Measurements from ENCODE around the gene ELK4.

Gene ELK4

GRCh38 chr1:205580923-205581180 lies 51.0 kb downstream of the ELK4 start:
- DNase-seq, result no peak
- ATAC-seq, result no peak

GRCh38 chr1:205580140-205580922 lies 51.5 kb downstream of the ELK4 start:
- DNase-seq (no peak), ATAC-seq (no peak)

DNA sequence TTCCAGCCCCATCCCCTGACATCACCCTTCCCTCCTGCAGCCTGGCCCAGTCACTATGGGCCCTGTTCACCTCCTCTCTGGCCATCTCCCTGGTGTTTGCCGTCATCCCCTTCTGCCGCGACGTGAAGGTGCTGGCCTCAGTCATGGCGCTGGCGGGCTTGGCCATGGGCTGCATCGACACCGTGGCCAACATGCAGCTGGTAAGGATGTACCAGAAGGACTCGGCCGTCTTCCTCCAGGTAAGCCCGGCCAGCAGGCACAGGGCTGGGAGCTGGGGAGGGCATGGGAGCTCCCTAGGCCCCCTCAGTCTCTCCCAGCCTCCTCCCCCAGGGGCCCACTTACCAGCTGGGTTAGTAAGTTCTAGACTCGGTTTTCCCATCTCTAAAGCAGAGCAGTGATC lies 52.1 kb downstream of the ELK4 start:
- no peak for ATAC-seq
- no peak for DNase-seq

GRCh38 chr1:205578780-205579571 lies 52.8 kb downstream of the ELK4 start:
- no peak for DNase-seq

DNA sequence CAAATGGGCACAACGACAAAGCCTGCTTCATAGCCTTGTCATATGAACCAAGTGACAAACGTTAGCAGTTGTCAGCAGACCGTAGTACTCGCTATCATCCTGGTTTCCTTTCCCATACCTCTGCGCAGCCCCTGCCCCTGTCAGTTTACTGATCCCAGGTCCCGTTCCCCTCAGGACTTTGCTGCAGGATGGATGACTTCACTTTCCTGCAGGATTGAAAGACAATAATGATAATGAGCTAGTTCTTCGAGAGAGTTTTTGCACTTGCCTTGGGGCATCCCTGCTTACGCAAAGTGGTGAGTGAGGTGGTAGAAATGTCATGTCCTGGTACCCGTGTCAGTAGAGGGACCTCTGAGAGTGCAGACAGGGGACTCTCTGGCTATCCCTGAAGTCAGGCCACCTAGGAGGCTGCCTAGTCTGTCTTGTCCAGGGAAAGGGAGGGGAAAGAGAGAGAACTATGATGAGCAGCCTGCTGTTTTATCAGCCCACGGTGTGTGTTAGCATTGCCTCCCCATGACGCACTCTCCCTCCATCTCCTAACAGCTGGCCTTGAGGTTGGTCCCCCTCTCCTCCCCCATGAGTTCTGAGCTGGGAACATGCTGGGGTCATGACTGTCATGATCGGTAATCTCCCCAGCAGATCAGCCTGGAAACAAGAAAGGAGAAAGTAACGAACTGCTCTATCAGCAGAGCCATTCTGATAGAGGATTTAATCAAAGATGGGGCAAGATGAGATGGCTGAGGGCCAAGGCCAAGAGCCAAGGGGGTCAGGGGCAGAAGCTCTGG lies 53.7 kb downstream of the ELK4 start:
- DNase-seq (no peak), ATAC-seq (no peak)

More at GRCh38 chr1:205578780-205579571, 52.8 kb downstream of the ELK4 start:
- no peak for ATAC-seq

DNA sequence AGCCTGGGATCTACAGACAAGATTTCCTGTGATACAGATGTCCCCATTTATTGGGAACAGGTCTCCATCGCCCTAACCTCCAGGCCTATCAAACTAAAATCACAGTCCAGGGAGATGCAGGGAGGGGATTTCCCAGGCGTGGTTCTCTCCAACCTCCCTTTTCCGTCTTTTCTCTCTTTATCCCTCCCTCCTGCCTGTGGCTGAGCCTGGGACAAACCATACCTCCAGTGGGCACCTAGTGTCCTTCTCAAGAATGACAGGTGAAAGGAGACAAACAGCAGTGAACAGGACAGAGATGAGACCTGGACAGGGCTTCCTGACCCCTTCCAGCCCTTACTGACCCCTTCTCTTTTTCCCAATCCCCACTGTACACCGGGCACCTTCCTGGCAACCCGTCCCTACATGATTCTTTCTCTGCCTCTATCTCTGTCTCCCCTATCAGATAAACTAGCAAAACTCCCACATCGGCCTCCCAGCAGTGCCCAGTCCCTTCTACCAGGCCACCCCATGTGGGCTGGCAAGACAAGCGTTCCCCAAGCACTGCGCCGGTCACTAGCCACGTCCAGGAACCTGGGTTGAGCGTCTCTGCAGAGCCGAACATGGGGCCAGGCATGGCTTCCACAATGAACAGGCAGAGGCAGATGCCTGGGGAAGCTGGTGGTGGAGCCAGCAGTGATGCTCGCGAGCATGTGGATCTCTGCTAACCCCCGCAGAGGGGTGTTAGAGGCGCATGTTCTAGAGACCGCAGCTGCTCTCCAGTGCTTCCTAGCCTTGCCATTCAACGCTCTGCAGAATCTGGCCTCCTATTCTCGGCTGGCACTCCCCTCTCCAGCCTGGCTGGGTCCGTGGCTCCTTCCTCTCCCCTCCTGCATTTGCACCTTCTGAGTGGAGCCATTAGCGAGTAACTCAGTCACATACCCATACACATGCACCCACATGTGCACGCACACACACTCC lies 54.7 kb downstream of the ELK4 start:
- ATAC-seq, result no peak
- no peak for DNase-seq

- no peak for ATAC-seq
- no peak for DNase-seq
Observed at GRCh38 chr1:205576011-205576410, 55.8 kb downstream of the ELK4 start.

GRCh38 chr1:205575294-205575885 lies 56.4 kb downstream of the ELK4 start:
- ATAC-seq (no peak), DNase-seq (no peak)

DNA sequence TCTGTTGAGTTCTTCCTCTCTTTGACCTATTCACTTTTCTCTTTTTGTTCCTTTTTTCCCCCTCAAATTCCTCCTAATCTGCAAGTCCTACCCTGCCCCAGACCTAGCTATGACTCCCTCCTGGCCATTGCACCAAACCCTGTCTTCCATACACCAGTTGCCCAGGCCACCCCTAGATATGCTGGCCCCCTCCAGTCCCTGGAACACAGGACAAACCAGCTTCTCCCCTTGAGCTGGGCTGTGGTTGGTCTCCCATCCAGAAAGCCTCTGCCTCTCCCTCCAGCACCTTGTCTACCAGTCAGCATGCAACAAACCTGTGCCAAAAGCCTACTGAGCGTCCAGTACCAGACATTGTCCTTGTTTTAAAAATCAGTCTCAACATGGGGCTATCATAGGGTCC lies 59.4 kb downstream of the ELK4 start:
- ATAC-seq (no peak), DNase-seq (no peak)

GRCh38 chr1:205571747-205572146 lies 60.1 kb downstream of the ELK4 start:
- ATAC-seq, result no peak
- no peak for DNase-seq

DNA sequence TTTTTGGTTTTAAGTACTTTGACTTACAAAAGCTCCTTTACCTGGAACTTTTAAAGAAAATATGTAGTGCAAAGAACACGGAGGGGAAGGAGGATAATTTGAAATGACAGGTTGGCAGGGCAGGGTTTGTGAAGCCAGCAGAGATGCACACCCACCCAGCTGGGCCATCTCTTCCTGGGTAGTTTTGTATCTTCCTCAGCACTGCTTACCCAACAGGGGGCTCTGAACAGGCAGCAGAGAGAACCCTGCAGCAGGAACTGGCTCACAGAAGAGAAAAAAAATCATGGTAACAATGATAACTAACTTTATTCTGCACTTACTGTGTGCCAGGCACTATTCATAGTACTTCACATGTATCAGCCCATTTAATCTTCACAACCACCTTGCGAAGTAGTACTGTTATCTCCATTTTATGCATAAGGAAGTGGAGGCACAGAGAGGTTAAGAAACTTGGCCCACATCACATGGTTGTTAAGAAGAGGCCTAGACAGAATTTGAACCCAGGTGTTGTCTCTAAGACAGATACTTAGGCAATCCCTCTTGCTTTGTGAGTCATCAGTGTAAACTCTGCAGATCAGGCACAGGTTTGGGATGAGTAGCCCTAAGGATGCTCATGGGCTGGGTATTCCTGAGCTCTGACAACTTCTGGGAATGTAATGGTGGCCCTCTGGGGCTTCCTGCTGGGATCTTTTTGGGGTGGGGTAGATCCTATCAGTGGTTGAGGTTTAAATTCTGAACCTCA lies 60.8 kb downstream of the ELK4 start:
- ATAC-seq (no peak), DNase-seq (no peak)

- ATAC-seq, result no peak
- DNase-seq, result no peak
Observed at GRCh38 chr1:205570173-205570501, 61.7 kb downstream of the ELK4 start.

DNA sequence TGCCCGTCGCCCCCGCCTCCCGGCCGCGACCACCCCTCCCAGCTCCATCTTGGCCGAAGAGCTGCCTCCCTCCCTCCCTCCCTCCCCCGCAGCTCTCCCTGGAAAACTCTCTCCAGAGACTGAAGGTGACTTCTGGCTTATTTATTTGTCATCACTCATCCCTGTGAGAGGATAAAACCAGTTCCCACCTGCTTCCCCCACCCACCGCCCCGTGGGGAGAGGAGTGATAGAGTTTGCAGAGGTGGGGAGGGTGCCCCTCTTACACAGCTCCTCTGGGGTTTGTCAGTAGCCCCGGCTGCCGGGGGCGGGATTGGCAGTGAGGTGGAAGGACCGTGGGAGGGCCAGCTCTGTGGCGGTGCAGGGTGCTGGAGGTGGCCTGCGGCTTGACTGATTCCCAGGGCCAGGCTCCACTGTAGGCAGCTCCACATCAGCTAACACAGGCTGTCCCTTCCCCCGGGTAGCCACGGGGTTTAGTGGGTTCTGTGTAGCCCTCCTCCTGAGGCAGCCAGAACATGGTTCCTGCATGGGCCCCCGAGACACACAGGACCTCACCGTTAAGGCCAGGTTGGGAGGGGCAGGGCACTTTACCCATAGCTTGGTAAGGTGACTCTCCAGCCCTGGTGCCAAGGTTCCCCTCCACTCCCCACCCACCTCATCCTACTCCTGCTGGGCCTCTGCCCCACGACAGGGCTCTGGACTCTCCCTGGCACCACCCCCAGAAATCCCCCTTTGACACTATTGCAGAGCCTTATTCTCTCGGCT lies 62.2 kb downstream of the ELK4 start:
- no peak for DNase-seq
- no peak for ATAC-seq

- ATAC-seq, result no peak
- DNase-seq, result peak; percentile 19
Observed at GRCh38 chr1:205568469-205569361, 63.1 kb downstream of the ELK4 start.

- no peak for ATAC-seq
- no peak for DNase-seq
Observed at GRCh38 chr1:205568135-205568468, 63.7 kb downstream of the ELK4 start.

DNA sequence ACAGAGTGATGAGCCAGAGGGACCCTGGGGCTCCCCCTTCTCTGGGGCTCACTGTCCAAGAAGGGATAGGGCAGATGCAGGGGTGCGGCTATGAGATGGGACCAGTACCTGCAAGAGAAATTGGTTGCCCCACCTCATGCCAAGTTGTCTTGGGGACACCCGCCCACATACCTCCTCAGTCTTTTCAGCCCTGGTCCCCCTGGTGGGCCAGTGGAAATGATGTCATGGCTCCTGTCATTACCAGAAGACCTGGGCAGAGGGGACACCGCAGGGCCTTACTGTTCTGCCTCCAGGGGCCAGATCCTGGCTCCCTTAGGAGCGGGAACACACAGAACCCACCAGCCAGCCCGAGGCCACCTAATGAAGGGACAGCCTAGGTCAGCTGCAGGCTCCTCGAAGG lies 64.1 kb downstream of the ELK4 start:
- DNase-seq (no peak), ATAC-seq (no peak)

GRCh38 chr1:205565799-205566198 lies 66.0 kb downstream of the ELK4 start:
- DNase-seq, result no peak
- no peak for ATAC-seq

- no peak for ATAC-seq
Observed at GRCh38 chr1:205563927-205564441, 67.8 kb downstream of the ELK4 start.

More at GRCh38 chr1:205563927-205564441, 67.8 kb downstream of the ELK4 start:
- no peak for DNase-seq
